ENCODE measurements around the gene CDH15.

CDH15 gene, protein sequence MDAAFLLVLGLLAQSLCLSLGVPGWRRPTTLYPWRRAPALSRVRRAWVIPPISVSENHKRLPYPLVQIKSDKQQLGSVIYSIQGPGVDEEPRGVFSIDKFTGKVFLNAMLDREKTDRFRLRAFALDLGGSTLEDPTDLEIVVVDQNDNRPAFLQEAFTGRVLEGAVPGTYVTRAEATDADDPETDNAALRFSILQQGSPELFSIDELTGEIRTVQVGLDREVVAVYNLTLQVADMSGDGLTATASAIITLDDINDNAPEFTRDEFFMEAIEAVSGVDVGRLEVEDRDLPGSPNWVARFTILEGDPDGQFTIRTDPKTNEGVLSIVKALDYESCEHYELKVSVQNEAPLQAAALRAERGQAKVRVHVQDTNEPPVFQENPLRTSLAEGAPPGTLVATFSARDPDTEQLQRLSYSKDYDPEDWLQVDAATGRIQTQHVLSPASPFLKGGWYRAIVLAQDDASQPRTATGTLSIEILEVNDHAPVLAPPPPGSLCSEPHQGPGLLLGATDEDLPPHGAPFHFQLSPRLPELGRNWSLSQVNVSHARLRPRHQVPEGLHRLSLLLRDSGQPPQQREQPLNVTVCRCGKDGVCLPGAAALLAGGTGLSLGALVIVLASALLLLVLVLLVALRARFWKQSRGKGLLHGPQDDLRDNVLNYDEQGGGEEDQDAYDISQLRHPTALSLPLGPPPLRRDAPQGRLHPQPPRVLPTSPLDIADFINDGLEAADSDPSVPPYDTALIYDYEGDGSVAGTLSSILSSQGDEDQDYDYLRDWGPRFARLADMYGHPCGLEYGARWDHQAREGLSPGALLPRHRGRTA

DNA sequence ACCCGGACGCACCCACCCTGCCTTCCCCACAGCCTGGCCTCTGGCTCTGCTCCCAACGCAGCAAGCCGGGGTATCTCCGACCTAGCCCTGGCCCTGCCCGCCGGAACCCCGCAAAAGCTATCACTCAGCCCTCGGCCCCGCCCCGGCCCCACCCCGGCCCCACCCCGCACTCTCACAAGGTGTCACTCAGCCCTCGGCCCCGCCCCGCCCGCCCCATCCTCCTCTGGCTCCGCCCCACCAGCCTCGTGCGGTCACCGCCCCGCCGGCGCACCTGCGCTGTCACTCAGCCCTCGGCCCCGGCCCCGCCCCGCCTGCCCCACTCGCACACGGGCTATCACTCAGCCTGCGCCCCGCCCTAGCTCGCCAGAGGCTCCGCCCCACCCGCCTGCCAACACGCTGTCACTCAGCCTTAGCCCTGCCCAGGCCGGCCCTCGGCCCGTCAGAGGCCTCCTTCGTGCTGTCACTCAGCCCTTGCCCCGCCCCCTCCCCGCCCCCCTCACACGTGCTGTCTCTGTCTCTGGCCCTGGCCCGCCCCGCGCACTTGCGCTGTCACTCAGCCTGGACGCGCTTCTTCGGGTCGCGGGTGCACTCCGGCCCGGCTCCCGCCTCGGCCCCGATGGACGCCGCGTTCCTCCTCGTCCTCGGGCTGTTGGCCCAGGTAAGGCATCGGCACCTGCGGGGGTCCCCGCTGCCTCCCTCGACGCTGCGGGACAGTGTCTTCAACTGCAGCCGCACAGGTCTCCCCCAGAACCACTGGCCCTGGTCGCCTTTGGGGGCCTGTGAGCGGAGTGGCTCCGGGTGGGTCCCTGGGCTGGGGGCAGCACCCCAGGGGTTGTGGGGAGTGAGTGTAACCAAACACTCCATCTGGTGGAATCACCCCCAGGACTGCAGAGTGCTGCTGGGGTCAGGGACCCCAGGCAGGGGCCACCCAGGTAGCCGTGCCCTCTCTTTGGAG is at the start of gene CDH15:
TSS of gene CDH15 (plus strand) at position 533 of the 955 bp plus-strand sequence. CDS start at position 617, 84 bp downstream.
- peak; percentile 90 to 95 for DNase-seq

DNA sequence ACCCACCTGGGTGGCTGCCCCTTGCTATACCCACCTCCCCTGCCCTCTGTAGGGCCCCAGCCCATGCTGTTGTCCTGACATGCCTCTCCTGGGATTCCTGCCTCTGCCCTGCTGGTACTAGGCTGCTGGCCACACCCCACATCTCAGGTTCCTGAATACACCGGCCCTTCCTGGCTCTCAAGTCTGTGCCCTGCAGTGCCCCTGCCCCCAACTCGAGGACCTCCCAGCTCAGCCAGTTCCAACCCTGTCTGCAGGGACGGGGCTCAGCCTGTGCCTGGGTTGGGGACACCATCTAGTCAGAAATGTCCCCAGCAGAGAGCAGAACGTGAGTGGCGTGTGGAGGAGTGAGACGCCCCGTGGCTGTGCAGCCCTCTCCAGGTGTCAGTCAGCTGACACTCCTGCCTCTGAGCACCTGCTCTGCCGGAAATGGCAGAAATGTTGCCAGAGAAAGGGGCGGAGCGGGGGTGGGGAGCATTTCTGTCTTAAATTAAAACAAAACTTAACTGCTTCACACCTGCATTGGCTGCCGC is 49.2 kb upstream of the CDH15 start:
- no peak for DNase-seq

DNA sequence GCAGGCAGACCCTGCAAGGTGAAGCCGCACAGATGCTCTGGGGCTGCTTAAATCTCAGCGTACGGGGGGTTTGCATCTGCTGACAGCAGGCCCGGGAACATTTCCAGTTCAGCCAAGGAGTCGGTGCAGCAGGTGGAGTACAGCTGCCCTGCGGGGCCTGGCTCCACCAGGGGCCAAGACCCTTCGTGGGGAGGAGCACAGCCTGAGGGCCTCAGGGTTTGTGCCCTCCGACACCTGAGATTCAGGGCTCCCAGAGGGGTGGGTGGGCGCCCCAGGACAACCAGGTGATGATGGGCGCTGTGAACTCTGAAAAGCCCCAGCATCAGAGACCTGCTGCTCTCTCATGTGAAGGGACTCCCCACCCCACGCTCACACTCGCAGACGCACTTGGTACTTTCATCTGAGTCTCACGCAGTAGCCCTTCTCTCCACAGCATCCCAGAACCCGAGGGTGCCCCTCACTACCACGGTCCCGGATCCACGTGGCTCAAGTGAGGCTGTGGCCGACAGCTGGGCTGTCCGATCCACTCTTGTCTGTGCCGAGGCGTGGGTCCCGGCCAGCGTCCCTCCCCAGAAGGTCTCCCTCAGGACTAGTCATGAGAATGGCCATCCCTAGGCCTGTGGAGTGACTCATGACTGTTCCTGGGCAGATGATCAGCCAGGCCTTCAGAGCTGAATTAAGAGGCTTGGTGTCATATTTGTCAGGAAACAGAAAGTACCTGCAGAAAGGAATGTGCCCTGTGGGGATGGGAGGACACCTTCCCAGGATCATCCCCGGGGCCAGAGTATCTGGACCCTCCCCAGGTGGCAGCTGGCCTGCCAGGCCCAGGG is 48.3 kb upstream of the CDH15 start:
- DNase-seq, result no peak

DNA sequence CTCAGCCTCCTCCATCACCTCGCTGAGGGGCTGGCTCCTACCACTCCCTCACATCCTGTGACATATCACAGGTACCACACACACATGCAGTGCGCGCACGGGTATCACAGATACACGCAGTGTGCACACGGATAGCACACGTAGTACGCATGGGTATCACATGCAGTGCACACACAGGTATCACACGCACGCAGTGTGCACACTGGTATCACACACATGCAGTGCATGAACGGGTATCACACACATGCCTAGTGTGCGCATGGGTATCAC is 47.8 kb upstream of the CDH15 start:
- no peak for DNase-seq

DNA sequence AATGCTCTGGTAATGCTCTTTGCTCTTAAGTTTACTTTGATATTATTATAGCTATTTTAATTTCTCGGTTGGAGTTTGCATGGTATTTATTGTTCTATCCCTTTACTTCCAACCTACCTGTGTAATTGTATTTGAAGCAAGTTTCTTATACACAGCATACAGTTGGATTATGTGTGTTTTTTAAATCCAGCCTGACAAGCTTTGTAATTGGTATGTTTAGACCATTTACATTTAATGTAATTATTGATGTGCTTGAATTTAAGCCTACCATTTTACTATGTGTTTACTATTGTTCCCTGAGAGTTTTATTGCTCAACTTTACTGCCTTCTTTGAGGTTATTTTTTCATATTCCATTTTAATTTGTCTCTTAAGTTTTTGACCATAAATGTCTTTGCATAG is 42.2 kb upstream of the CDH15 start:
- no peak for DNase-seq

DNA sequence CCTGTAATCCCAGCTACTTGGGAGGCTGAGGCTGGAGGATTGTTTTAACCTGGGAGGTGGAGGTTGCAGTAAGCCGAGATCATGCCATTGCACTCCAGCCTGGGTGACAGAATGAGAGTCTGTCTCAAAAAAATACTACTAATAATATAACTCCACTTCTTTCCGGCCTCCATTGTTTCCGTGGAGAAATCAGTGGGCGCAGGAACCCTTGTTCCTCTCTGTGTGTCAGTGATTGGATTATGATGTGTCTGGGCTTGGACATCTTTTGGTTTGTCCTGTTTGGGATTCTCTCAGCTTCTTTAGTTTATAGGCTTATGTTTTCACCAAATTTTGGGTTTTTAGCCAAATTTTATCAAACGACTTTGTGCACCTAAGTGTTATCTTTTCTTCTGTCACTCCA is 41.1 kb upstream of the CDH15 start:
- DNase-seq, result no peak

DNA sequence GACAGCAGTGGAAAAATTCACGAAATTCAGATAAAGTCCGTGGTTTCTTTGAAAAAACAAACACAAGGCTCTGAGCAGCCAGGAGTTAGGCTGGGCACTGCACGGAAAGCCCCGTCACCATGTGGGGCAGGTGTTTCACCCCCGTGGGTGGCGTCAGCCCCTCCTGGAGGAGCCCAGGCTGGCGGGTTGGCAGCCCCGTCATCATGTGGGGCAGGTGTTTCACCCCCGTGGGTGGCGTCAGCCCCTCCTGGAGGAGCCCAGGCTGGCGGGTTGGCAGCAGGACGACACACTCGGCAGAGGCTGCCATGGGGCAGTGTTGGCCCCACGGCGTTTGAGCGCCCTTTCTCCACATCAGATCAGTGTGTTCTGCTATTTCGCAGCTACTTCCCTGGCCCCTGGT is 39.8 kb upstream of the CDH15 start:
- DNase-seq, result no peak

DNA sequence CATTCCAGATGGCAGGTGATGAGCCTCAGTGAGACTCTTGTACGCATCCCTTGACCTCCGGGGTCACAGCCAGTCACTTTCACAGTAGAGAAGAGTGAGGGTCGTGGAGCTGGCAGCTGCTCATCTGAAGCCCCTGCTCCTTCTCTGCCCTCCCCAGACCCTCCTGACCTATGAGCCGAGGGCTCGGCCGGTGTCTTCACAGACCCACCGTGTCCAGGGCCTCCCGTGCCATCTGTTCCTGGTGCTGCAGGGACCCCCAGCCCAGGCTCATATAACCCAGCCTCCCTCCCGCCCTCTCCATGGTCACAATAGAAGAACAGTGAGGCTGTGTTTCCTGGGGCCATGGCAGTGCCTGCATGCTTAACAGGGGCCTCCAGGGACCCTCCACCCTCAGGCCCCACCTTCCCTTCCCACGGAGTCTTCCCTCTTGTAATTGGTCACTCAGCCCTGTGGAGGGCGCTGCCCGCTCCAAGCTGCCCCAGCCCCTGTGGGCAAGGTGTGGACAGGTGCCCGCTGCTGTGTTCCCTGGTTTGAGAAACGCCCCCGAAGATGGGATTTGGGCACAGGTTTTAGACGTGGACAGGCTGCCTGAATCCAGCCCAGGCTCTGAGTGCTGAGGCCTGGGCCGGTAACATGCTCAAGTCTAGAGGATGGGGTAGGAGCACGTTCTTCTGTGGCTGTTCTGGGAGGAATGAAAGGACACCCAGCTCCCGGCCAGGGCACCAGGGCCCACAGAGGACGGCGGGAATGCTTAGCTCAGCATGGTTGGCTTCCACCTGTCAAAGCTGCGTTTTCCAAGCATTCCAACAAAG is 39.1 kb upstream of the CDH15 start:
- no peak for DNase-seq

DNA sequence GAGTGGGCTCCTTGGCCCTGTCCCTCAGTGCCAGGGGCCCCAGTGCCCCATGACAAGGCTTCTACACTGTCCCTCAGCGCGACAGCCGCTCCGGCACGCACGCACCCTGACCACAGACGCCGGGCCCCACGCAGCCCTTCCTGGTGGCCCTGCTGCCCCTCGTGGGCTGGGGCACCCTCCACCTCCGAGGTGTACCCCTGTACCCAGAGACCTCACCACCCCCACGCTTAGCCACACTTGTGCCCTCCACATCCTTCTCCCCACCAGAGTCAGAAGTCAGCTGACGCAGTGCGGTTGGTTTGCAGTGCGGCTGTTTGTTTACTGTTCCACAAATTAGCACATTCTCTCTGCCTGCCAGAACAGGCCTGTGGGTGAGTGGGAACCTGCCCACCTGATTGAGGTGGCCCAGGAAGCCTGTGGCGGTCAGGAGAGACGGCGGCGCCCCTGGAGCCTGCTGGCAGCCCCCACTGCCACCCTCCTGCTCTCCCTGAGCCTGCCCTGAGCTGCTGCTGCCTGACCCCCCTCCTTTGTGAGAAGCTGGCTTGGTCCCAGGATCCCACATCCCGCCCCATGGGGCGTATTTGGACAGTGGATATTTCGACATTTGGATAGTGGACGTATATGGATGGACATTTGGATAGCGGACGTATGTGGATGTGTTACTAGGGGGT is 38.0 kb upstream of the CDH15 start:
- DNase-seq, result no peak

DNA sequence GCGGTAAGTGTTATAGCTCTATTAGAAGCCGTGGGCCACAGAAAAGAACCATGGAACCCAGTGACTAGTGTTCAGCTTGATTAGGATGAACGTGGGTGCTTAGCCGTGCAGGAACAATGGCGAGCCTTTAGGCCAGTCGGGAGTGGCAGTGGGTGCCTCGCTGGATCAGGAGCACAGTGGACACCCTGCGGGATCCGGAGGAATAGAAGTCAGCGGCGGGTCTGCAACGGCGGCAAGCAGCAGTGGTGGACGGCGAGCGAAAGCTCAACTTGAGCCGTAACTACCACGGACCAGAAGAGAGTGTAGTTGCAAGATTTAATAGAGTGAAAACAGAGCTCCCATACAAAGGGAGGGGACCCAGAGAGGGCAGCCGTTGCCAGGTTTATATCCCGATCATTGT is 37.3 kb upstream of the CDH15 start:
- no peak for DNase-seq

DNA sequence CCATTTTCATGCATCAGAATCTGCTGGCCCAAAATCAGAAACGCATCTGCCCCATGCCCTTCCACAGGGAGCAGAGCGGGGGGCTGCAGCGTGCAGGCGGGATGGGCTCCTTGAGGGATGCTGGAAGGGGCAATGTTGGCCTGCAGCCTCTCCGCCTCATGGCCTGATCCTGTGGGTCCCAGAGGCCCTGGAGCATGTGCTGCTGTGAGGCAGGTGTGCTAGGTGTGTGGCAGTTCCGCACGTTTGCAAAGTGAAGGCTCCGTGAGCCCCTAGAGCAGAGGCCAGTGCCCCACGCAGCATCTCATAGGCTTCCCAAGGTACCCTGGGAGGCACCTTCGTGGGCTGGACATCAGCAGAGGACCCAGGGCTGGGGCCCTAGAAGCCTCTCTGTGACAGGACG is 36.4 kb upstream of the CDH15 start:
- DNase-seq, result no peak

DNA sequence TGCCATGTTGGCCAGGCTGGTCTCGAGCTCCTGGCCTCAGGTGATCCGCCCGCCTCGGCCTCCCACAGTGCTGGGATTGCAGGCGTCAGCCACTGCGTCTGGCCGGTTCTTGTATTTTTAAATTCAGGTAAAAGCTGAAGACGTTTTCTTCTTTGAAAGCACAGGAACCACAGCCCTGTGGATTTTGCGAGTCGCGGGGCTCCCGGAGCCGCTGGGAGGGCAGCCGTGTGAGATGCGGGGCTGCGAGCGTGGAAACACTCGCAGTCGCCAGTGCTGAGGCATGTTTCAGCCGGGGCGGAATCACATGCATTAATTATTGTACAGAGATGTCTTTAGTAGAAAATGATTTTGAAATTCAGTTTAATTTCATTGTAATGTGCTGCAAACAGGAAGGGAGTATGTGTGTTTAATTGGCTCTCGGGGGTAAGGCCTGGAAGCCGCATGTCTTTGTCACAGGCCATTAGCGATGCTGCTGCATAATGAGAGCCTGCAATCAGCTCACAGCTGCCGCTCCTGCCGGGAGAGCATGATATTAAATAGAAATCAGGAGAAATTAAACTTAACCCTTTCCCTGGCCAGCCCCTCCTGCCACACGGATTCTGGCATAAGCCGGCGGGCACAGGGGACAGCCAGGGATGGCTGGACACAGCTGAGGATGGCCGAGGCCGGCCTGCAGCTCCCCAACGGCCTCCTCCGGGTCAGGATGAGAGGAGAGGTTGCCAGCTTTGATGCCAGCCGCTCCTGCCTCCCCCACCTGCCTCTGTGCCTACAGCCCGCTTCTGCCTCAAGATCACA is 35.4 kb upstream of the CDH15 start:
- DNase-seq, result no peak

DNA sequence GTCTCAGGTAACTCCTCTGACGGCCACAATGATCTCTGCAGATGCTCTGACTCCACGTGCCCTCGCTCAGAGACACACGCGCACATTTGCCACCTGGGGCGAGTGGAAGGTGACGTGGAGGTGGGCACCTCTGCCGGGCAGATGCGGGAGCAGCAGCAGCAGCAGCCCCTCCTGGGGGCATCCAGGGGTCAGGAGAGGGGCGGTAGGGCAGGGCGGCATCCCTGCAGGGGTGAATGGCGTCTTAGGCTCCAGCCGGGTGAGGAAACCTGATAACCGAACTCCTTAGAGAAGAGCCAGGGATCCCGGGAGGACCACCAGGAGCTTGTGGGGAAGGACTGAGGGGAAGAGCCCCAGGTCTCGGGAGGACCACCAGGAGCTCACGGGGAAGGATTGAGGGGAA is 34.6 kb upstream of the CDH15 start:
- DNase-seq, result no peak

DNA sequence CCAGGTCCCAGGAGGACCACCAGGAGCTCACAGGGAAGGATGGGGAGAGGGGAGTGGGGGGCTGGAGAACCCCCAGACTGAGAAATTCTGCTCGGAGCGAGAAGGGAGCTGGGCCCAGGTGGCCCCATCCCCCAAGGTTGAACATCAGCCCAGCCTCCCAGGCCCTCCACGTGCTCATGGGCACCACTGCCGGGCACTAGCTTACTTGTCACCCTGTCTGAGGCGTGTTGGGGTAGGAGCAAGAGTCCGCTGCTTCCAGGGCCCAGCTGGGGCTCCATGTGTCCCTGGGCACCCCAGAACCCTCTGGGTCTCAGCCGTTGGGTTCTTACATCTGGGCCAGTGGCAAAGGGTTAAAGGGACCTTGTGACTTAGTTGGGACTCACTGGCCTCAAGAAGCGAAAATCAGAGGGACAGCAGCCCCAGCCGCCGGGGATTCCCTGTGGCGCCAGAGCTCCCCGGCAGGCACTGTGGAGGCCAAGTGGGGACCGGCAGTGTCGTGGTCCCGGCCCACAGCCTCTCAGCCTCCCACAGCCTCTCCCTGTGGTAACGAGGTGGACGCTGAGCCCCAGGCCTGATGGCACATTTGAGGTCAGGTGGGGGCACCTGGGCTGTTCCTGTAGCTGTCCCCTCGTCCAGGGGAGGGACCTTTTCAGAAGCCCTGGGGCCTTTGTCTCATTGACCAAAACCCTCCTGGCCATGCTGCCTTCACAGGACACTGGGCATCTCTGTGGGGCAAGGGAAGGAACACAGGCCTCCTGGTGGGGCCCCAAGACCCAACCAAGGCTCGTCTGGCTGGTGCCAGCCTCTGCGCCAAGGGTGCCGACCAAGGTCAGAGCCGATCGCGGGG is 33.7 kb upstream of the CDH15 start:
- no peak for DNase-seq

DNA sequence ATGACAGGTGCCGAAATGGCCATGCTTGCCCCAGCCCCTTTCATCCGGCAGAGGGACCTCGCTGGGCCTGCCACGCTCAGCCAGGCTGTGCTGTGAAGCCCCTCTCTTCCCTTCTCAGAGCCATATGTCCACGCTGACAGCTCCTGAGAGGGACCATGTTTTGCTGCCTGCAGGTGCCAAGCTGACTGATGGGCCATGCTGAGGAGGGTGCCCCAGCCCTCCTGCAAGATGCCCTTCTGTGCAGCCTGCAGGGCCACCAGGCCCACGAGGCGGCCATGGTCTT is 33.1 kb upstream of the CDH15 start:
- DNase-seq, result no peak

DNA sequence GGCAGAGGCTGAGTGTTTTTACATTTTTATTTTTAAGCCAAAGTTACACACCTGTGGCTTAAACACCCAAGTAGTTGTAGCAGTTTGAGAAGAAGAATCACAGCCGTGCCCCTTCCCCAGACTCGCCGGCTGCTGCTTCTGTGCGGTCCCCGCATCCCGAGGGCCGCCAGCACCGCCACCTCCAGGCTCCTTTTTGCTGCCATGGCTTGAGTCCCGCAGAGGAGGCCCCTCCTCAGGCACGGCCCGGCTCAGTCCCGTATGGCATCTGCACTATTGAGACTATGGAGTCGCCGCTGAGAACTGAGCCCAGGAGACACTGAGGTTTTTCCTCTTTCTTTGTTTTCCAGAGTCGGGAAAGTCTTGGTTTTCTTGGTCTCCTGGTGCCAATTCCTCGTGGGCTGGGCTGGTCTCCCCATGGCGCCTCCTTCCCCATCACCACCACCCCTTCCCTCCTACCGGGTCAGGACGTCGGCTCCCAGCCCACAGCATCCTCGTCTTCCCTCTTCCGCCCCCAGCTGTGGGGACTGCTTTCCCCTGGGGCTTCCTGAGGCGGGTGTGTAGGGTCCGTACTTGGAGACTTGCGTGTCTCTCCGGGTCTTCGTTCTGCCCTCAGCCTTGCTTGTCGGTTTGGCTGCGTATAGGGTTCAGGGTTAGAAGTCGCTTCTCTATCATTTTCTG is 32.6 kb upstream of the CDH15 start:
- DNase-seq, result no peak

DNA sequence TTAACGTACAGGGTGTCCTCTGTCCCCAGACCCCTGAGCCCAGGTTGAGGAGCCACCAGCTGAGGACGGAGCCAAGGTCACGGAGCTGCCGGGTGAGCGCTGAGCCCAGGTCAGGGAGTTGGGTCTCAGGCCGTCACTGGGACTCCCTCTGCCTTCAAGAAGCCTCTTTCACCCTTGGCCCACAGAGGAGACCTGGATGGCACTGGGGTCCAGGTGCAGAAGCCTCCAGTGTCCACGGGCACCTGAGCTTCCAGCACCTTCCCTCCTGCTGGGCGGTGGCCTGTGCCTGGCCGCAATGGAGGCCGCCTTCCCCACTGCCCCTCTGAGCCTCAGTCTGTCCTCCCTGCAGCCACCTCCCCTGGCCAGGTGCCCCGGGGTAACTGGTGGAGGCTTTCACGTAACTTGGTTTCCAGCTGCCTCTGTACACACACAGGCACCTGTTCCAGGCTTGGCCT is 31.6 kb upstream of the CDH15 start:
- no peak for DNase-seq

DNA sequence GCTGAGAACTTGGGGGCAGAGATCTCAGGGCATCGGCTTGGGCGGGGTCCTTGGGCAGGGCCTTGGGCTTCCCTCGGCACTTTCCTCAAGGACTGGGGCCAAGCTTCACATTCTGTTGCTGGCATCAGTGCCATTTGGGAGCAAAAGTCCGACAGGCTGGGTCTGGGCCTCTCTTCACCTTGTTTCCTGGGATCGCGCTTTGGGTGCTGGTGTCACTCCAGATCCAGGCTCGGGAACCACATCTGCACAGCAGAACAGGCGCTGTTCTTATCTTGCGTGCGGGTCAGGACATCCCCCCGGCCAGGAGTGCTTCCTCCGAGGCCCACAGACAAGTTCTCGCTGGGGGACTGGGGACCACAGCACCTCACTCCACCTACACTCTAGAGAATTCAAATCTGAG is 31.1 kb upstream of the CDH15 start:
- DNase-seq, result no peak
